Measurements from ENCODE around the gene PRR14. TPM values are rescaled to one million over a fixed set of nuclear protein-coding genes. Genes with fewer than 3 reads are reported as not detected.

Gene PRR14
- total RNA-seq = 10 to 100 TPM; 37.5 to 66.7 TPM

GRCh38 chr16:30650369-30651123 is at the start of gene PRR14:
Gene PRR14 (plus strand): TSS chr16:30650960. CDS start chr16:30651646, 686 bp downstream.
- peak; percentile 100 for DNase-seq (ENCODE audit: low spot score)
- Histone ChIP-seq H3K4me1 (replicated peaks) (peaks cover 12% of the 10 kb centered on the region), H3K4me3 (peak within 1 kb of the TSS; percentile 59 to 75), H3K27ac (peak within 1 kb of the TSS; percentile 91 to 95), H3K9me3 (no peaks in the 10 kb centered on the region), H3K36me3 (peaks cover 0 to 12% of the 10 kb centered on the region in 2 donors), H3K27me3 (replicated peaks; ENCODE audit: insufficient read depth) (no peaks in the 10 kb centered on the region)
- intact Hi-C loops (cut with DNase I) = loop anchor here (5.0 to 10.0 kb wide), 3 partner anchors 78 to 846 kb away; partner anchors contain the start of genes ALDOA, MAZ and ZNF688
- TF ChIP-seq POLR2A (IDR thresholded peaks at IDR 0.05) (peak; percentile 22), CTCF (IDR thresholded peaks at IDR 0.05) (peak in 3 of 4 experiments; percentile 41 to 87 (median 78)), POLR2AphosphoS5 (IDR thresholded peaks at IDR 0.05) (peak; percentile 97)
- WGBS = 1% methylated on average over 53 of the region's 53 CpGs

DNA sequence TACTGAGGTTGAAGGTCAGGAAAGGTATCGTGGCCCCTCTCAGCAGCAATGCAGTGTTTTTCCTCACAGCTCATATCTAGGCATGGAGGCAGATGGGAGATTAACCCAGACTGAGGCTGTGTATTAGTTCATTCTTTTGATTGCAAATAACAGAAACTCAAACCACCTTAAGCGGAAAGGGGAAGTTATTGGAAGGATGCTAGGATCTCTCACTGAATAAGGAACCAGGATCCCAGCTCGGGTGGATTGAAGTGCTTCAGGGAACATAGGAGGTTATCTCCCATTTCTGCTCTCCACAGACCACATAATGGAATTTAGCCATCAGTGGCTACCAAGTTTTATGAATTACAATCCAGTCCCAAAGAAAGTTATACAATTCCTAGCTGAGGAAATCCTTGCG is 48.8 kb upstream of the PRR14 start:
- TF ChIP-seq CTCF (IDR thresholded peaks at IDR 0.05) (no peak), POLR2AphosphoS5 (IDR thresholded peaks at IDR 0.05) (no peak), POLR2A (IDR thresholded peaks at IDR 0.05) (no peak)
- intact Hi-C loops (cut with DNase I) = no loop called here

DNA sequence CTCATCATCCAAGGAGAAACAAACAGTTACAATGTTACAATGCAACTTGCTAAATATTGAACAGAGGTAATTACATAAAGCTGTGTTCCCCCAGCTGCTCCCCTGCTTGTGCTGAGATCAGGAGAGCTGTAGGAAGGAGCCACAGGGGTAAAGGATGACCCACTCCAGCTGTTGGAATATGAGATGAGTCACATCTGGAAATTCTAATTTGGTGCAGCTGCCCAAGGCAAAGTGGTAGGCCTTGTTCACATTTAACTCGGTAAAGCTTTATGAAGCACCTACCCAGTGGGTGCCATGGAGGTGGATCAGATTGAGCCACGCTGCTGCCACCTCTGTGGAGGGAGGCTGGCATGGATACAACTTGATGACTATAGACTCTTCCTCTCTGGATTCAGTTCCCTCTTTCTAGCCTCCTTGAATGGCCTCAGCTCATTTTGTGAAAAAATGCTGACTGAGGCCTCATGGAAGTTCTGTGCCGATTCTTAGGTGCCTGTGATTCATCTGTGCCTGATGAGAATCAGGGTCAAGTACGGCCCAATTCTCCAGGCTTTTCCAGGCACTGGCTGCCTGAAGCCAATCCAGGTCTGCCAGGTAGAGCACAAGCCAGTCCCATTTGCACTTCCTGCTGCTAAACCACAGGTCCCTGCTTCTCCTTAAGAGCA is 48.0 kb upstream of the PRR14 start:
- no peak overlapping the region for H3K4me3 ChIP-seq
- no peak for TF ChIP-seq POLR2A (IDR thresholded peaks at IDR 0.05)
- no peak for TF ChIP-seq CTCF (IDR thresholded peaks at IDR 0.05)
- no peak for TF ChIP-seq POLR2AphosphoS5 (IDR thresholded peaks at IDR 0.05)
- DNase-seq (ENCODE audit: low spot score) = no peak
- H3K4me1 ChIP-seq (replicated peaks) = peaks cover 6% of the 10 kb centered on the region
- WGBS = 61% methylated on average over 4 of the region's 4 CpGs
- no peaks in the 10 kb centered on the region for H3K27me3 ChIP-seq (replicated peaks; ENCODE audit: insufficient read depth)
- no peak overlapping the region for H3K27ac ChIP-seq
- H3K9me3 ChIP-seq = no peaks in the 10 kb centered on the region
- intact Hi-C loops (cut with DNase I) = no loop called here
- H3K36me3 ChIP-seq = peaks cover 10% of the 10 kb centered on the region in 2 donors

More for the DNA sequence above, 48.8 kb upstream of the PRR14 start:
- Histone ChIP-seq H3K36me3 (peaks cover 10% of the 10 kb centered on the region in 2 donors), H3K4me3 (no peak overlapping the region), H3K27me3 (replicated peaks; ENCODE audit: insufficient read depth) (no peaks in the 10 kb centered on the region), H3K27ac (no peak overlapping the region), H3K9me3 (no peaks in the 10 kb centered on the region), H3K4me1 (replicated peaks) (peaks cover 6% of the 10 kb centered on the region)
- WGBS = 81% methylated on average over 4 of the region's 4 CpGs
- DNase-seq (ENCODE audit: low spot score) = no peak

- intact Hi-C loops (cut with DNase I) = no loop called here
Observed at GRCh38 chr16:30603945-30604315, 46.8 kb upstream of the PRR14 start.

More at GRCh38 chr16:30603945-30604315, 46.8 kb upstream of the PRR14 start:
- TF ChIP-seq POLR2AphosphoS5 (IDR thresholded peaks at IDR 0.05) (no peak), CTCF (IDR thresholded peaks at IDR 0.05) (no peak), POLR2A (IDR thresholded peaks at IDR 0.05) (no peak)
- WGBS = 85% methylated on average over 7 of the region's 7 CpGs
- Histone ChIP-seq H3K27me3 (replicated peaks; ENCODE audit: insufficient read depth) (no peaks in the 10 kb centered on the region), H3K4me1 (replicated peaks) (peaks cover 6% of the 10 kb centered on the region), H3K27ac (no peak overlapping the region), H3K4me3 (no peak overlapping the region), H3K9me3 (no peaks in the 10 kb centered on the region), H3K36me3 (peaks cover 10% of the 10 kb centered on the region in 2 donors)
- DNase-seq (ENCODE audit: low spot score) = no peak

All from prostate gland (tissue), 2 donors.